ENCODE measurements around the gene ADGRB2. TPM values are rescaled to one million over a fixed set of nuclear protein-coding genes. Genes with fewer than 3 reads are reported as not detected.

ADGRB2 gene
- total RNA-seq, 1 experiment from 2014 or later, result 1.1 TPM

GRCh38 chr1:31679091-31679490 is 85.0 kb downstream of the ADGRB2 start:
- peaks cover 24% of the 10 kb centered on the region for H3K27me3 ChIP-seq
- H3K4me1 ChIP-seq, result peaks cover 10% of the 10 kb centered on the region
- no peak overlapping the region for H3K4me3 ChIP-seq
- DNase-seq, result no peak
- H3K27ac ChIP-seq, result no peak overlapping the region
- no peaks in the 10 kb centered on the region for H3K9me3 ChIP-seq (replicated peaks)
- H3K36me3 ChIP-seq, result no peaks in the 10 kb centered on the region

GRCh38 chr1:31678681-31679080 is 85.5 kb downstream of the ADGRB2 start:
- H3K36me3 ChIP-seq, result no peaks in the 10 kb centered on the region
- H3K27ac ChIP-seq, result no peak overlapping the region
- DNase-seq, result no peak
- H3K9me3 ChIP-seq (replicated peaks), result no peaks in the 10 kb centered on the region
- no peak overlapping the region for H3K4me3 ChIP-seq
- H3K27me3 ChIP-seq, result peaks cover 19% of the 10 kb centered on the region
- peaks cover 14% of the 10 kb centered on the region for H3K4me1 ChIP-seq

GRCh38 chr1:31677949-31678348 is 86.2 kb downstream of the ADGRB2 start:
- DNase-seq, result no peak
- Histone ChIP-seq H3K4me1 (peaks cover 20% of the 10 kb centered on the region), H3K4me3 (no peak overlapping the region), H3K27me3 (peaks cover 14% of the 10 kb centered on the region), H3K9me3 (replicated peaks) (no peaks in the 10 kb centered on the region), H3K27ac (no peak overlapping the region), H3K36me3 (no peaks in the 10 kb centered on the region)

- no peak overlapping the region for H3K27ac ChIP-seq
- peaks cover 25% of the 10 kb centered on the region for H3K4me1 ChIP-seq
- H3K36me3 ChIP-seq, result no peaks in the 10 kb centered on the region
- no peak overlapping the region for H3K4me3 ChIP-seq
- peaks cover 14% of the 10 kb centered on the region for H3K27me3 ChIP-seq
- no peak for DNase-seq
- H3K9me3 ChIP-seq (replicated peaks), result no peaks in the 10 kb centered on the region
These were observed 86.7 kb downstream of the ADGRB2 start for GRCh38 chr1:31677401-31677800.

Other genes starting within 250 kb of the ADGRB2 start
- 0.56 and 1.2 TPM in 2 replicates for gene TINAGL1, start 187.8 kb downstream of the ADGRB2 start, total RNA-seq (2014; rRNA removed; shearing (Covaris generic))
- gene HCRTR1, start 146.7 kb downstream of the ADGRB2 start, total RNA-seq (2014; rRNA removed; shearing (Covaris generic)), result not detected in 2 replicates
- gene PEF1, start 119.5 kb downstream of the ADGRB2 start, total RNA-seq (2014; rRNA removed; shearing (Covaris generic)), result 64.8 and 72.3 TPM in 2 replicates
- gene COL16A1, start 60.3 kb downstream of the ADGRB2 start, total RNA-seq (2014; rRNA removed; shearing (Covaris generic)), result 2.6 and 2.7 TPM in 2 replicates
- gene SPOCD1, start 51.7 kb upstream of the ADGRB2 start, total RNA-seq (2014; rRNA removed; shearing (Covaris generic)), result 0.05 and 0.16 TPM in 2 replicates
- gene PTP4A2, start 174.0 kb upstream of the ADGRB2 start, total RNA-seq (2014; rRNA removed; shearing (Covaris generic)), result 311 and 314 TPM in 2 replicates
- gene KHDRBS1, start 249.5 kb upstream of the ADGRB2 start, total RNA-seq (2014; rRNA removed; shearing (Covaris generic)), result 128 and 138 TPM in 2 replicates